ENCODE data around the gene NME8. TPM values are rescaled to one million over a fixed set of nuclear protein-coding genes. Genes with fewer than 3 reads are reported as not detected.
A peak's percentile ranks its signal among the peaks of the same experiment; 100 is the strongest.

Gene NME8
- total RNA-seq, 1 experiment from 2014 or later, result not detected

DNA sequence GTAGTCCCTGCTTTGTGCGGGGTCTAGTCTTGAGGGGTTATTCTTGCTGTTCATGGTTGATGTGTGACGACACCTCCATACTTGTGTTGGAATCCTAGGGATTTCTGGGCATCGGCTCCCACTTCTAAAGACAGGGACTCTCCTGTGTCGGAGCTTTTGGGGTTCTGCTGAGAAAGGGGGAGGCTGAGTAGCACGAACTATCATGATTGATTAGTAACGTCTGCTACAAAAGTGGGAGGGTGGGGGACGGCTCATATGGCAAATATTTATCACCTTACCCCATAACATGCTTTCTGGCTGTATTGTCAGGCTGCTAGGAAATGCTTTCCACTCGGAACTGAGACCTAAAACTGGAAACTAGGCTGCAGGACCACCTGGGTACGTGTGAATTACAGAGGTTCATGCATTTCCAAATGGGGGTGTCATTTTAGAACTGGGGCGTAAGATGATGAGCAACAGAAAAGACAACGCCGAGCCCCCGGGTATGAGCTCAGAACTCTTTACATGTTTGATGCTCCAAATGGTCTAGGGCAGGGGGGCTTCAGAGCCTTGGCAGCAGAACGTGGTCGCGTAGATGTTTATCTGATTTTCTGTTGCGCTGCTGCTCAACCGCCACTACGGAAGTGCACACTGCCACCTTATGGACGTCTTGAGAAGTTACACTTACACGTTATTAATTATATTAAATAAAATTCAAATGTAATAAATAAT lies 15.1 kb upstream of the NME8 start:
- Histone ChIP-seq H3K79me2 (ENCODE audit: insufficient read depth, low read length) (no peaks in the 10 kb centered on the region), H3K4me2 (ENCODE audit: low read length) (peak overlapping the region; percentile 53), H3K27ac (ENCODE audit: low read depth, low read length) (no peak overlapping the region), H3K27me3 (ENCODE audit: insufficient read depth, low read length) (no peaks in the 10 kb centered on the region; the same call in 1 of the 2 replicates), H3K9ac (ENCODE audit: low read length) (no peak overlapping the region), H3K4me1 (ENCODE audit: control insufficient read depth in 1 of 2, insufficient read depth in 2 of 2, low read length in 2 of 2) (peaks cover 0 to 3% of the 10 kb centered on the region in 2 experiments; a peak in 1 of 4 replicates), H3K9me3 (ENCODE audit: control insufficient read depth in 1 of 2, insufficient read depth in 1 of 2, low read depth in 1 of 2, low read length in 2 of 2) (no peaks in the 10 kb centered on the region), H2AFZ (ENCODE audit: low read depth, low read length, poor library complexity, severe bottlenecking) (peak overlapping the region; percentile 88), H3K36me3 (ENCODE audit: control insufficient read depth in 1 of 2, insufficient read depth in 2 of 2, low read length in 2 of 2) (no peaks in the 10 kb centered on the region), H4K20me1 (ENCODE audit: insufficient read depth) (no peaks in the 10 kb centered on the region), H3K9me2 (ENCODE audit: insufficient read depth) (no peaks in the 10 kb centered on the region), H3K4me3 (replicated peaks in 1 of 2; ENCODE audit: low read depth in 1 of 2, low read length in 2 of 2) (no peak overlapping the region)
- ChIA-PET RAD21 (ENCODE audit: low non-redundant PET in 1 of 2, low total read pairs in 2 of 2, uncharacterized antibody in 2 of 2, unreplicated experiment in 2 of 2) (no interaction called here), POLR2A (no interaction called here), CTCF (interaction anchor here (1.1 kb wide), 1 partner anchor 598 kb away, joined by 3 read pairs; no protein-coding TSS in a partner anchor)
- intact Hi-C loops (cut with micrococcal nuclease), result loop anchor here (5.0 kb wide), 2 partner anchors 596 to 626 kb away; no protein-coding TSS in a partner anchor
- no TSS peak for BruUV-seq (replicated peaks)
- ATAC-seq (peak; percentile 49; the same call in 1 of the 2 replicates), DNase-seq (ENCODE audit: low read depth, low spot score) (peak; percentile 7)
- TF ChIP-seq REST (IDR thresholded peaks at IDR 0.05; ENCODE audit: low read depth), result no peak
- no peak for TF ChIP-seq FOSL1 (IDR thresholded peaks at IDR 0.05; ENCODE audit: low read depth)
- TF ChIP-seq SP1 (IDR thresholded peaks at IDR 0.05; ENCODE audit: low read depth), result no peak
- TF ChIP-seq JUND (IDR thresholded peaks at IDR 0.05), result no peak
- TF ChIP-seq EZH2 (IDR thresholded peaks at IDR 0.05), result no peak
- TF ChIP-seq, protein P1, sequence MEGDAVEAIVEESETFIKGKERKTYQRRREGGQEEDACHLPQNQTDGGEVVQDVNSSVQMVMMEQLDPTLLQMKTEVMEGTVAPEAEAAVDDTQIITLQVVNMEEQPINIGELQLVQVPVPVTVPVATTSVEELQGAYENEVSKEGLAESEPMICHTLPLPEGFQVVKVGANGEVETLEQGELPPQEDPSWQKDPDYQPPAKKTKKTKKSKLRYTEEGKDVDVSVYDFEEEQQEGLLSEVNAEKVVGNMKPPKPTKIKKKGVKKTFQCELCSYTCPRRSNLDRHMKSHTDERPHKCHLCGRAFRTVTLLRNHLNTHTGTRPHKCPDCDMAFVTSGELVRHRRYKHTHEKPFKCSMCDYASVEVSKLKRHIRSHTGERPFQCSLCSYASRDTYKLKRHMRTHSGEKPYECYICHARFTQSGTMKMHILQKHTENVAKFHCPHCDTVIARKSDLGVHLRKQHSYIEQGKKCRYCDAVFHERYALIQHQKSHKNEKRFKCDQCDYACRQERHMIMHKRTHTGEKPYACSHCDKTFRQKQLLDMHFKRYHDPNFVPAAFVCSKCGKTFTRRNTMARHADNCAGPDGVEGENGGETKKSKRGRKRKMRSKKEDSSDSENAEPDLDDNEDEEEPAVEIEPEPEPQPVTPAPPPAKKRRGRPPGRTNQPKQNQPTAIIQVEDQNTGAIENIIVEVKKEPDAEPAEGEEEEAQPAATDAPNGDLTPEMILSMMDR (IDR thresholded peaks at IDR 0.05 in 2 of 3, conservative IDR thresholded peaks at IDR 0.05 in 1 of 3; ENCODE audit: borderline replicate concordance in 1 of 3, insufficient read depth in 1 of 3, low read depth in 2 of 3, low read length in 2 of 3), result peak; percentile 26 to 58 (median 47); a peak in 5 of 6 replicates
- no peak for TF ChIP-seq ZNF274 (IDR thresholded peaks at IDR 0.05; ENCODE audit: low read depth, low read length)
- peak; percentile 61 for TF ChIP-seq RAD21 (IDR thresholded peaks at IDR 0.05; ENCODE audit: low read depth)
- TF ChIP-seq EGR1 (IDR thresholded peaks at IDR 0.05; ENCODE audit: low read depth), result no peak
